Measurements from ENCODE around the gene SLC13A5. TPM values are rescaled to one million over a fixed set of nuclear protein-coding genes. Genes with fewer than 3 reads are reported as not detected.

SLC13A5 gene
- total RNA-seq, 4 donors from 2014 or later: not detected

- Histone ChIP-seq H3K9me3 (no peaks in the 10 kb centered on the region), H3K4me3 (no peak overlapping the region), H3K4me1 (no peaks in the 10 kb centered on the region), H3K36me3 (no peaks in the 10 kb centered on the region), H3K27me3 (peaks cover 31% of the 10 kb centered on the region), H3K27ac (no peak overlapping the region)
- in situ Hi-C loops (cut with MboI; ENCODE audit: low pct_ligation_motif_present in 1 of 4, low pct_unique_long_range_greater_than_20kb in 1 of 4, low sequenced_read_pairs in 3 of 4): no loop called here
- intact Hi-C loops (cut with DNase I; ENCODE audit: low total_unique reads): no loop called here
- TF ChIP-seq EP300 (IDR thresholded peaks at IDR 0.05; ENCODE audit: low read depth) (no peak), POLR2AphosphoS5 (IDR thresholded peaks at IDR 0.05) (no peak), POLR2A (IDR thresholded peaks at IDR 0.05) (no peak), CTCF (IDR thresholded peaks at IDR 0.05) (no peak)
- WGBS, 2 donors (ENCODE audit: low coverage in 1 of 2): 80 to 87% methylated on average over 1 to 11 of the region's 14 CpGs
- DNase-seq: no peak
These were observed 6.7 kb downstream of the SLC13A5 start for GRCh38 chr17:6706499-6706898.

- Histone ChIP-seq H3K36me3 (no peaks in the 10 kb centered on the region), H3K9me3 (no peaks in the 10 kb centered on the region), H3K27me3 (peaks cover 18% of the 10 kb centered on the region), H3K27ac (no peak overlapping the region), H3K4me3 (no peak overlapping the region), H3K4me1 (no peaks in the 10 kb centered on the region)
- DNase-seq: no peak
- in situ Hi-C loops (cut with MboI; ENCODE audit: low pct_ligation_motif_present in 1 of 4, low pct_unique_long_range_greater_than_20kb in 1 of 4, low sequenced_read_pairs in 3 of 4): no loop called here
- TF ChIP-seq POLR2AphosphoS5 (IDR thresholded peaks at IDR 0.05) (no peak), EP300 (IDR thresholded peaks at IDR 0.05; ENCODE audit: low read depth) (no peak), POLR2A (IDR thresholded peaks at IDR 0.05) (no peak), CTCF (IDR thresholded peaks at IDR 0.05) (no peak)
- 40 to 72% methylated on average over 2 to 6 of the region's 6 CpGs for WGBS, 2 donors (ENCODE audit: low coverage in 1 of 2)
- intact Hi-C loops (cut with DNase I; ENCODE audit: low total_unique reads): no loop called here
These were observed 8.6 kb downstream of the SLC13A5 start for GRCh38 chr17:6704470-6705052.

- WGBS, 2 donors (ENCODE audit: low coverage in 1 of 2): 94% methylated on average over 10 of the region's 10 CpGs; no CpG with 5 or more reads in 1 of the 2 donors
- intact Hi-C loops (cut with DNase I; ENCODE audit: low total_unique reads): no loop called here
These were observed 9.4 kb downstream of the SLC13A5 start for GRCh38 chr17:6703751-6704150.

GRCh38 chr17:6702567-6703215 is 10.5 kb downstream of the SLC13A5 start:
- no peak overlapping the region for H3K4me3 ChIP-seq
- H3K36me3 ChIP-seq: no peaks in the 10 kb centered on the region
- H3K4me1 ChIP-seq: no peaks in the 10 kb centered on the region
- H3K9me3 ChIP-seq: no peaks in the 10 kb centered on the region
- intact Hi-C loops (cut with DNase I; ENCODE audit: low total_unique reads): no loop called here
- no peak for DNase-seq
- WGBS, 2 donors (ENCODE audit: low coverage in 1 of 2): 90% methylated on average over 16 of the region's 16 CpGs; no CpG with 5 or more reads in 1 of the 2 donors
- no peak for TF ChIP-seq POLR2A (IDR thresholded peaks at IDR 0.05)
- no peak for TF ChIP-seq EP300 (IDR thresholded peaks at IDR 0.05; ENCODE audit: low read depth)
- TF ChIP-seq POLR2AphosphoS5 (IDR thresholded peaks at IDR 0.05): no peak
- no peak for TF ChIP-seq CTCF (IDR thresholded peaks at IDR 0.05)
- in situ Hi-C loops (cut with MboI; ENCODE audit: low pct_ligation_motif_present in 1 of 4, low pct_unique_long_range_greater_than_20kb in 1 of 4, low sequenced_read_pairs in 3 of 4): no loop called here
- no peak overlapping the region for H3K27ac ChIP-seq
- H3K27me3 ChIP-seq: peaks cover 13% of the 10 kb centered on the region

More at GRCh38 chr17:6703751-6704150, 9.4 kb downstream of the SLC13A5 start:
- TF ChIP-seq EP300 (IDR thresholded peaks at IDR 0.05; ENCODE audit: low read depth) (no peak), CTCF (IDR thresholded peaks at IDR 0.05) (no peak), POLR2AphosphoS5 (IDR thresholded peaks at IDR 0.05) (no peak), POLR2A (IDR thresholded peaks at IDR 0.05) (no peak)
- H3K36me3 ChIP-seq: no peaks in the 10 kb centered on the region
- no peaks in the 10 kb centered on the region for H3K9me3 ChIP-seq
- peaks cover 13% of the 10 kb centered on the region for H3K27me3 ChIP-seq
- no peak for DNase-seq
- in situ Hi-C loops (cut with MboI; ENCODE audit: low pct_ligation_motif_present in 1 of 4, low pct_unique_long_range_greater_than_20kb in 1 of 4, low sequenced_read_pairs in 3 of 4): no loop called here
- no peak overlapping the region for H3K27ac ChIP-seq
- no peak overlapping the region for H3K4me3 ChIP-seq
- H3K4me1 ChIP-seq: no peaks in the 10 kb centered on the region

Measured in transverse colon (tissue), 4 donors.